SK-N-SH (cell line): ENCODE measurements around the gene SLC23A1. TPM values are rescaled to one million over a fixed set of nuclear protein-coding genes. Genes with fewer than 3 reads are reported as not detected.

Experiments used
- CTCF ChIA-PET: fragments of 300-600, 350-600 bp; formaldehyde crosslinking; extraction: SDS; loops from one replicate; lab custom pipeline; 2021; lab: Yijun Ruan, JAX
- POLR2A ChIA-PET: fragments of 350-600 bp; sonication (Branson Sonifier 250); formaldehyde crosslinking; extraction: SDS; loops from one replicate; lab custom pipeline; 2020; ENCODE audit warnings: antibody characterized with exemption, inconsistent platforms; lab: Yijun Ruan, JAX
- DNase-seq: peaks from one replicate; pipeline ENCODE4 v3.0.0; 2012
- H2AFZ ChIP-seq: fragments of 200-600 bp; sonication (generic); 2 replicates; pipeline ENCODE4 v1.8.1; 2016; ENCODE audit warnings: antibody characterized with exemption, mild to moderate bottlenecking, low read depth
- H3F3A ChIP-seq: fragments of 200-600 bp; sonication (generic); replicated peaks from 2 replicates; pipeline ENCODE3; 2016; ENCODE audit warnings: antibody characterized with exemption, mild to moderate bottlenecking; ENCODE audit not compliant: insufficient read depth
- H3K27ac ChIP-seq, 2 experiments: fragments of 200-500 bp in 1 of 2; fragments of 200-600 bp in 1 of 2; sonication (Bioruptor generic) in 1 of 2; sonication (generic), shearing (Covaris generic) in 1 of 2; 2 replicates each; pipeline versions ENCODE4 v1.5.1 to v1.6.1; 2014 to 2016; ENCODE audit warnings: low read depth in 2 of 2, inconsistent platforms in 1 of 2, low read length in 1 of 2, mild to moderate bottlenecking in 1 of 2, mixed read lengths in 1 of 2
- H3K27me3 ChIP-seq: fragments of 200-600 bp; sonication (generic), shearing (Covaris generic); 2 replicates; pipeline ENCODE4 v1.6.1; 2016; ENCODE audit warnings: mixed run types; ENCODE audit not compliant: insufficient read depth
- H3K36me3 ChIP-seq, 2 experiments: fragments of 200-500 bp in 1 of 2; fragments of 200-600 bp in 1 of 2; sonication (Bioruptor generic) in 1 of 2; sonication (generic) in 1 of 2; replicated peaks in 1 of 2; 2 replicates each; pipeline versions ENCODE3 to v1.5.1; 2014 to 2016; ENCODE audit warnings: low read length in 1 of 2, mild to moderate bottlenecking in 1 of 2; ENCODE audit not compliant: insufficient read depth in 2 of 2, control insufficient read depth in 1 of 2
- H3K4me1 ChIP-seq, 2 experiments: fragments of 200-500 bp in 1 of 2; fragments of 200-600 bp in 1 of 2; sonication (Bioruptor generic) in 1 of 2; sonication (generic), shearing (Covaris generic) in 1 of 2; 2 replicates each; pipeline versions ENCODE4 v1.5.1 to v1.6.1; 2014 to 2016; ENCODE audit warnings: low read depth in 1 of 2, low read length in 1 of 2, mixed run types in 1 of 2; ENCODE audit not compliant: insufficient read depth in 2 of 2, control insufficient read depth in 1 of 2
- H3K4me2 ChIP-seq: fragments of 200-600 bp; sonication (generic), shearing (Covaris generic); 2 replicates; pipeline ENCODE4 v1.6.1; 2017; ENCODE audit warnings: mixed run types
- H3K4me3 ChIP-seq, 2 experiments: fragments of 200-500 bp in 1 of 2; fragments of 200-600 bp in 1 of 2; sonication (Bioruptor generic) in 1 of 2; sonication (generic), shearing (Covaris generic) in 1 of 2; 2 replicates each; pipeline versions ENCODE4 v1.5.1 to v1.8.1; 2014 to 2016; ENCODE audit warnings: low read depth in 2 of 2, inconsistent platforms in 1 of 2, low read length in 1 of 2, mild to moderate bottlenecking in 1 of 2, mixed read lengths in 1 of 2, moderate library complexity in 1 of 2
- H3K79me2 ChIP-seq: fragments of 200-600 bp; sonication (generic); 2 replicates; pipeline ENCODE4 v1.8.1; 2017; ENCODE audit warnings: mild to moderate bottlenecking; ENCODE audit not compliant: insufficient read depth
- H3K9ac ChIP-seq: fragments of 200-600 bp; sonication (generic); 2 replicates; pipeline ENCODE4 v1.6.1; 2017; ENCODE audit warnings: mixed run types
- H3K9me2 ChIP-seq: fragments of 200-600 bp; sonication (generic); 2 replicates; pipeline ENCODE4 v1.6.1; 2017; ENCODE audit warnings: mixed run types
- H3K9me3 ChIP-seq: fragments of 200-600 bp; sonication (generic); 2 replicates; pipeline ENCODE4 v1.6.1; 2017; ENCODE audit warnings: mixed run types, mild to moderate bottlenecking, moderate library complexity
- H4K20me1 ChIP-seq: fragments of 200-600 bp; sonication (generic); 2 replicates; pipeline ENCODE4 v1.6.1; 2017; ENCODE audit warnings: mild to moderate bottlenecking, mixed run types; ENCODE audit not compliant: insufficient read depth
- ELF1 ChIP-seq: IDR thresholded peaks from 2 replicates; pipeline ENCODE4 v1.4.0; 2012
- EP300 ChIP-seq, 2 experiments: IDR thresholded peaks; 2 replicates each; pipeline versions ENCODE4 v1.4.0 to v1.6.1; 2012; ENCODE audit warnings: borderline replicate concordance in 1 of 2, low read depth in 1 of 2, low read length in 1 of 2
- EZH2phosphoT487 ChIP-seq: fragments of 200-600 bp; sonication (generic); IDR thresholded peaks from 2 replicates; pipeline ENCODE4 v1.6.1; 2017; ENCODE audit warnings: low read depth, mixed run types, mild to moderate bottlenecking, antibody characterized with exemption, moderate library complexity, borderline replicate concordance
- FOXJ3 ChIP-seq: sonication (generic); formaldehyde crosslinking; IDR thresholded peaks from 2 replicates; pipeline ENCODE4 v1.5.1; 2020; ENCODE audit warnings: mild to moderate bottlenecking, missing genetic modification reagents
- FOXM1 ChIP-seq: IDR thresholded peaks from 2 replicates; pipeline ENCODE4 v1.4.0; 2012; ENCODE audit warnings: low read depth, mild to moderate bottlenecking
- GABPA ChIP-seq: IDR thresholded peaks from 2 replicates; pipeline ENCODE4 v1.4.0; 2012; ENCODE audit warnings: low read depth, mild to moderate bottlenecking
- GATA2 ChIP-seq: sonication (generic); formaldehyde crosslinking; IDR thresholded peaks from 2 replicates; pipeline ENCODE4 v1.5.0; 2020; ENCODE audit warnings: mild to moderate bottlenecking, missing genetic modification reagents
- JUND ChIP-seq: IDR thresholded peaks from 2 replicates; pipeline ENCODE4 v1.4.0; 2012
- NFIC ChIP-seq: IDR thresholded peaks from 2 replicates; pipeline ENCODE4 v1.4.0; 2012; ENCODE audit warnings: borderline replicate concordance
- NRF1 ChIP-seq: IDR thresholded peaks from 2 replicates; pipeline ENCODE4 v1.6.1; 2012; ENCODE audit warnings: low read depth, mild to moderate bottlenecking, low read length
- PBX3 ChIP-seq: IDR thresholded peaks from 2 replicates; pipeline ENCODE4; 2012
- POLR2AphosphoS5 ChIP-seq: IDR thresholded peaks from 2 replicates; pipeline ENCODE4 v1.6.1; 2012; ENCODE audit warnings: low read depth, low read length
- RCOR1 ChIP-seq: fragments of 150-350 bp; IDR thresholded peaks from 2 replicates; pipeline ENCODE4 v1.6.1; 2017; ENCODE audit warnings: antibody characterized with exemption, low read length
- RFX5 ChIP-seq: IDR thresholded peaks from 2 replicates; pipeline ENCODE4 v1.6.1; 2012; ENCODE audit warnings: mild to moderate bottlenecking, improper control_type of control experiment, low read length
- RXRA ChIP-seq: IDR thresholded peaks from 2 replicates; pipeline ENCODE4 v1.4.0; 2012; ENCODE audit warnings: low read depth, mild to moderate bottlenecking, borderline replicate concordance
- SIN3A ChIP-seq: IDR thresholded peaks from 2 replicates; pipeline ENCODE4 v1.6.1; 2012; ENCODE audit warnings: low read depth, mild to moderate bottlenecking, low read length, moderate library complexity, borderline replicate concordance
- SMC3 ChIP-seq: IDR thresholded peaks from 2 replicates; pipeline ENCODE4 v1.6.1; 2012; ENCODE audit warnings: low read depth, low read length, improper control_type of control experiment
- TCF12 ChIP-seq: IDR thresholded peaks from 2 replicates; pipeline ENCODE4 v1.4.0; 2012
- TEAD4 ChIP-seq: IDR thresholded peaks from 2 replicates; pipeline ENCODE4 v1.4.0; 2012; ENCODE audit warnings: mild to moderate bottlenecking, borderline replicate concordance; ENCODE audit not compliant: insufficient read depth
- USF1 ChIP-seq: IDR thresholded peaks from 2 replicates; pipeline ENCODE4 v1.4.0; 2012; ENCODE audit warnings: low read depth, borderline replicate concordance
- YY1 ChIP-seq: IDR thresholded peaks from 2 replicates; pipeline ENCODE4 v1.4.0; 2012; ENCODE audit warnings: low read depth, mild to moderate bottlenecking
- ZBTB33 ChIP-seq: IDR thresholded peaks from 2 replicates; pipeline ENCODE4 v1.4.0; 2012; ENCODE audit warnings: low read depth, borderline replicate concordance
- WGBS: methylation state at CpG from one replicate; pipeline ENCODE4 v1.1.6; 2017; ENCODE audit warnings: low lambda C conversion rate; 5-methylcytosine and 5-hydroxymethylcytosine counted together
- polyA plus RNA-seq, 3 experiments: library from polyadenylated mRNA; depleted of rRNA; stranded (reverse); fragments of >200 nt; gene quantifications; 2 replicates each; pipeline ENCODE4 v1.2.3, GENCODE V29; 2012
- TF ChIP-seq, protein P1 (sequence below): IDR thresholded peaks from 2 replicates; pipeline ENCODE4 v1.4.0; 2012; ENCODE audit warnings: low read depth
- TF ChIP-seq, protein P2 (sequence below): fragments of 150-350 bp; IDR thresholded peaks from 2 replicates; pipeline ENCODE4 v1.6.1; 2017; ENCODE audit warnings: antibody characterized with exemption, low read length, low read depth, borderline replicate concordance

Gene SLC23A1
- polyA plus RNA-seq, 1 of the 3 experiments (the other 2 are of a cell fraction): not detected

DNA sequence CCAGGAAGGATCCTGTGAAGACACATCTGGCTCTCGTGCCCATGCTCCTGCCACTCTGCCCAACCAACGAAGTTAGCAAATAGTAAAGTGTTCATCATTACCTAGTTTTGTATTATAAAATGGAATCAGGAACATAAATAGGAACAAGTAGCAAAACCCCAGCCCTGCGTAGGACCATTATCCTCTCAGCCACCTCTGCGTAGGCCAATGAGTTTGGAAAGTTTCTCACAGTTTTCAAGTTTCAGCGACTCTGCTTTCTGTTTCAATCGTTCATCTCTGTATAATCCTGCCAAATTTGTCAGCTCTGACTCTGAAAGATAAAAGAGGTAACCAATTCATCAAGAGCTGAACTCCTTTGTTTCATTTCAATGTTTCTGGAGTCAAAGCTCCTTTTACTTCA is 30.9 kb upstream of the SLC23A1 start:
- H3K36me3 ChIP-seq: peaks cover 27 to 45% of the 10 kb centered on the region in 2 experiments
- H3K4me1 ChIP-seq: peaks cover 0 to 19% of the 10 kb centered on the region in 2 experiments; a peak in 1 of 4 replicates
- H3K4me2 ChIP-seq: no peak overlapping the region
- no peaks in the 10 kb centered on the region for H3K79me2 ChIP-seq
- no peaks in the 10 kb centered on the region for H3K9me3 ChIP-seq
- H3K27ac ChIP-seq: no peak overlapping the region
- no peak overlapping the region for H3K4me3 ChIP-seq
- no peaks in the 10 kb centered on the region for H4K20me1 ChIP-seq
- H3F3A ChIP-seq: no peaks in the 10 kb centered on the region
- no peaks in the 10 kb centered on the region for H3K9me2 ChIP-seq
- no peak for DNase-seq
- ChIA-PET CTCF (interaction anchor here (1.0 to 1.6 kb wide), 3 partner anchors 8 to 100 kb away, joined by 3 to 9 read pairs (median 4); no protein-coding TSS in a partner anchor), POLR2A (no interaction called here)
- no peak overlapping the region for H2AFZ ChIP-seq
- no peak overlapping the region for H3K9ac ChIP-seq
- WGBS: 87% methylated on average over 6 of the region's 6 CpGs
- TF ChIP-seq GATA2 (CRISPR knock-in tag): no peak
- TF ChIP-seq FOXJ3: no peak
- TF ChIP-seq TCF12: no peak
- no peak for TF ChIP-seq RCOR1
- TF ChIP-seq PBX3: no peak
- TF ChIP-seq JUND: no peak
- no peak for TF ChIP-seq EZH2phosphoT487
- no peak for TF ChIP-seq POLR2AphosphoS5
- no peak for TF ChIP-seq RXRA
- no peak for TF ChIP-seq SIN3A
- no peak for TF ChIP-seq ELF1
- no peak for TF ChIP-seq GABPA
- no peak for TF ChIP-seq EP300 (IDR thresholded peaks at IDR 0.05; ENCODE audit: borderline replicate concordance in 1 of 2, low read depth in 1 of 2, low read length in 1 of 2)
- no peak for TF ChIP-seq NFIC
- TF ChIP-seq USF1: no peak
- TF ChIP-seq NRF1: no peak
- TF ChIP-seq FOXM1: no peak
- no peak for TF ChIP-seq RFX5
- no peak for TF ChIP-seq TEAD4
- TF ChIP-seq, protein P1, sequence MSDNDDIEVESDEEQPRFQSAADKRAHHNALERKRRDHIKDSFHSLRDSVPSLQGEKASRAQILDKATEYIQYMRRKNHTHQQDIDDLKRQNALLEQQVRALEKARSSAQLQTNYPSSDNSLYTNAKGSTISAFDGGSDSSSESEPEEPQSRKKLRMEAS: no peak
- no peaks in the 10 kb centered on the region for H3K27me3 ChIP-seq

GRCh38 chr5:139413153-139413552 is 30.1 kb upstream of the SLC23A1 start:
- Histone ChIP-seq H3K27ac (no peak overlapping the region), H3K4me3 (no peak overlapping the region), H3K79me2 (no peaks in the 10 kb centered on the region), H3K4me2 (no peak overlapping the region), H4K20me1 (no peaks in the 10 kb centered on the region), H2AFZ (no peak overlapping the region), H3K36me3 (peaks cover 23 to 39% of the 10 kb centered on the region in 2 experiments), H3K9me2 (no peaks in the 10 kb centered on the region), H3K9me3 (no peaks in the 10 kb centered on the region), H3F3A (no peaks in the 10 kb centered on the region), H3K9ac (no peak overlapping the region), H3K4me1 (peaks cover 0 to 19% of the 10 kb centered on the region in 2 experiments; a peak in 1 of 4 replicates), H3K27me3 (no peaks in the 10 kb centered on the region)
- POLR2A ChIA-PET: no interaction called here
- CTCF ChIA-PET: interaction anchor here (0.5 to 5.7 kb wide), 4 partner anchors 9 to 101 kb away, joined by 3 to 26 read pairs (median 6); no protein-coding TSS in a partner anchor
- WGBS: 92% methylated on average over 6 of the region's 6 CpGs
- no peak for DNase-seq
- TF ChIP-seq NRF1 (no peak), NFIC (no peak), GABPA (no peak), POLR2AphosphoS5 (no peak), SMC3 (no peak), YY1 (no peak), RFX5 (no peak), EP300 (IDR thresholded peaks at IDR 0.05; ENCODE audit: borderline replicate concordance in 1 of 2, low read depth in 1 of 2, low read length in 1 of 2) (no peak), USF1 (no peak), ZBTB33 (no peak), RXRA (no peak)
- TF ChIP-seq, protein P2, sequence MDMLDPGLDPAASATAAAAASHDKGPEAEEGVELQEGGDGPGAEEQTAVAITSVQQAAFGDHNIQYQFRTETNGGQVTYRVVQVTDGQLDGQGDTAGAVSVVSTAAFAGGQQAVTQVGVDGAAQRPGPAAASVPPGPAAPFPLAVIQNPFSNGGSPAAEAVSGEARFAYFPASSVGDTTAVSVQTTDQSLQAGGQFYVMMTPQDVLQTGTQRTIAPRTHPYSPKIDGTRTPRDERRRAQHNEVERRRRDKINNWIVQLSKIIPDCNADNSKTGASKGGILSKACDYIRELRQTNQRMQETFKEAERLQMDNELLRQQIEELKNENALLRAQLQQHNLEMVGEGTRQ: no peak
